ENCODE measurements around the gene ZNF835. TPM values are rescaled to one million over a fixed set of nuclear protein-coding genes. Genes with fewer than 3 reads are reported as not detected.

Gene ZNF835
- total RNA-seq, 4 donors from 2014 or later, result 0.27 to 2.4 (median 0.71) TPM

Other genes starting within 250 kb of the ZNF835 start
- under 1 TPM; 0.24 to 0.78 (median 0.48) TPM for gene ZNF667, start 194.4 kb downstream of the ZNF835 start, total RNA-seq
- 1 to 10 TPM in 3 of 4 donors, under 1 TPM in 1; 0.56 to 3.8 (median 3.2) TPM for gene ZNF471, start 163.9 kb downstream of the ZNF835 start, total RNA-seq
- 1 to 10 TPM; 2.6 to 5.7 (median 4.9) TPM for gene ZFP28, start 132.8 kb downstream of the ZNF835 start, total RNA-seq
- gene ZNF470, start 104.3 kb downstream of the ZNF835 start, total RNA-seq, result 1 to 10 TPM in 1 of 4 donors, under 1 TPM in 3; 0.32 to 2.0 (median 0.83) TPM
- gene ZNF71, start 76.5 kb downstream of the ZNF835 start, total RNA-seq, result 1 to 10 TPM; 6.7 to 7.5 (median 7.4) TPM
- gene SMIM17, start 28.6 kb downstream of the ZNF835 start, total RNA-seq, result under 1 TPM in 1 of 4 donors, not detected in 3; 0.39 TPM
- 1 to 10 TPM in 1 of 4 donors, under 1 TPM in 3; 0.71 to 1.3 (median 0.84) TPM for gene PEG3, start 169.0 kb upstream of the ZNF835 start, total RNA-seq
- gene ZIM2, start 169.0 kb upstream of the ZNF835 start, total RNA-seq, result 1 to 10 TPM in 1 of 4 donors, not detected in 3; 3.2 TPM

Measured in gastrocnemius medialis (tissue), 4 donors.